Measurements from ENCODE around the gene LCN10. TPM values are rescaled to one million over a fixed set of nuclear protein-coding genes. Genes with fewer than 3 reads are reported as not detected.
"Not testable (repeated sequence)": the region's sequence is repeated elsewhere in the genome, so short reads cannot be mapped to it uniquely, and the experiment has no call there.

Gene LCN10
- polyA plus RNA-seq, 3 donors: 0.16 TPM; not detected in 2

DNA sequence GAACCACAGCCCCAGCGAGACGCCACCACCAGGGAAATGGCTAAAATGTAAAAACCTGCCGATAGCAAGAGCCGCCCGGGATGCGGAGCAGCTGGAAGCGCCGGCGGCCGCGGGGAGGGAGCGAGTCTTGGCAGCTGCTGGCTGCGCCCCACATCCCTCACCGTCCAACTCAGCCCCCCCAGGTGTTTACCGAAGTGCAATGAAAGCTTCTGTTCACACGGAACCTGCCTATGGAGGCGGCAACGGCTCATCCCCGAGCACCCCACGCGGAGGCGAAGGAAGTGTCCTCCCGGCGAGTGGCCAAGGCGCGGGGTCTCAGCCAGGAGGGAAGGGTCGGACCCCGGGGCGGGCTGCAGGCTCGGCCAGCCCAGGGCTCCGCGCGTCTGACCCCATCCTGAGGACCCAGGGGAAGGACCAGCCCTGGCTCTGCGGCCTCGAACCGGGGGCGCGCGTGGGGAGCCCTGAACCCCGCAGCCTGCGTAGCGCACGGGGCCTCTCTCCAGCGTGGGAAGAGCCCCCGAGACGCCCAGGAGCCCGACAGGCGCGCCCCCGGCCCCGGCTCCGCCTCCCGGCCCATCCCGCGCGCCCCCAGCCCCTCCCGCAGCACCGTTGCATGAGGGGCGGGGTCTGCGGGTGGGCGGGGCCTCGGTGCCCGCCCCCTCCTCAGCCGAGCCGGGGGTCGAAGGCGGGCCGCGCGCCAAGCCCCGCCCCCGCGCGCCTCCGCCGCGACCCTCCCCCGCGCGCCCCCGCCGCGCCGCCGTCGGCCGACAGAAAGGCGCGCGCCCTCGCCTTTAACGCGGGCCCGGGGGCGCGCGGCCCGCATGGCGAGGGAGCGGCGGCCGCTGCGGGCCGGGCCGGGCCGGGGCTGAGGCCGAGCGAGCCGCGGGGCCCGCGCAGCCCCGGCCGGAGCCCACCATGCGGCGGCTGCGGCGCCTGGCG, 30.7 kb downstream of the LCN10 start, which contains the start of gene DIPK1B:
Gene DIPK1B, plus strand, starts transcription at position 822 of the 939 bp plus-strand sequence. Its CDS starts 94 bp downstream, at position 916.
- Histone ChIP-seq H3K27me3 (ENCODE audit: control insufficient read depth in 2 of 2, insufficient read depth in 2 of 2, low read length in 2 of 2) (peaks cover 12 to 42% of the 10 kb centered on the region in 2 donors), H3K4me1 (ENCODE audit: control insufficient read depth in 1 of 2, insufficient read depth in 2 of 2, low read length in 2 of 2) (peaks cover 17 to 29% of the 10 kb centered on the region in 2 donors), H4K20me1 (ENCODE audit: insufficient read depth, low read length) (no peaks in the 10 kb centered on the region), H3K79me2 (ENCODE audit: insufficient read depth, low read length) (no peaks in the 10 kb centered on the region), H3K9ac (ENCODE audit: insufficient read depth, low read length, poor library complexity, severe bottlenecking) (no peak within 1 kb of the TSS), H2AFZ (ENCODE audit: insufficient read depth, low read depth, low read length, poor library complexity, severe bottlenecking) (no peak within 1 kb of the TSS), H3K9me3 (replicated peaks in 1 of 2; ENCODE audit: control insufficient read depth in 1 of 2, insufficient read depth in 1 of 2, low read length in 2 of 2) (peaks cover 0 to 3% of the 10 kb centered on the region in 2 donors), H3K4me3 (replicated peaks in 1 of 3; ENCODE audit: low read depth in 2 of 3, low read length in 3 of 3) (peak within 1 kb of the TSS in 1 of 3 experiments; percentile 59), H3K4me2 (replicated peaks; ENCODE audit: extremely low read depth, low read length, poor library complexity, severe bottlenecking) (peak within 1 kb of the TSS; percentile 65), H3K36me3 (replicated peaks in 1 of 2; ENCODE audit: control insufficient read depth in 1 of 2, insufficient read depth in 2 of 2, low read length in 2 of 2) (no peaks in the 10 kb centered on the region), H3K27ac (ENCODE audit: low read depth in 1 of 2, low read length in 2 of 2) (no peak within 1 kb of the TSS)
- peaks cover 0 to 4% of the 10 kb centered on the region in 2 donors for H3K36me3 Mint-ChIP-seq
- H3K9me3 Mint-ChIP-seq: peaks cover 0 to 11% (median 2%) of the 10 kb centered on the region in 7 donors
- no peak for DNase-seq
- peaks cover 50 to 75% (median 50%) of the 10 kb centered on the region in 3 donors for H3K27me3 Mint-ChIP-seq (ENCODE audit: low read depth in 3 of 3)
- H3K27ac Mint-ChIP-seq: no peak within 1 kb of the TSS
- TF ChIP-seq, protein P1, sequence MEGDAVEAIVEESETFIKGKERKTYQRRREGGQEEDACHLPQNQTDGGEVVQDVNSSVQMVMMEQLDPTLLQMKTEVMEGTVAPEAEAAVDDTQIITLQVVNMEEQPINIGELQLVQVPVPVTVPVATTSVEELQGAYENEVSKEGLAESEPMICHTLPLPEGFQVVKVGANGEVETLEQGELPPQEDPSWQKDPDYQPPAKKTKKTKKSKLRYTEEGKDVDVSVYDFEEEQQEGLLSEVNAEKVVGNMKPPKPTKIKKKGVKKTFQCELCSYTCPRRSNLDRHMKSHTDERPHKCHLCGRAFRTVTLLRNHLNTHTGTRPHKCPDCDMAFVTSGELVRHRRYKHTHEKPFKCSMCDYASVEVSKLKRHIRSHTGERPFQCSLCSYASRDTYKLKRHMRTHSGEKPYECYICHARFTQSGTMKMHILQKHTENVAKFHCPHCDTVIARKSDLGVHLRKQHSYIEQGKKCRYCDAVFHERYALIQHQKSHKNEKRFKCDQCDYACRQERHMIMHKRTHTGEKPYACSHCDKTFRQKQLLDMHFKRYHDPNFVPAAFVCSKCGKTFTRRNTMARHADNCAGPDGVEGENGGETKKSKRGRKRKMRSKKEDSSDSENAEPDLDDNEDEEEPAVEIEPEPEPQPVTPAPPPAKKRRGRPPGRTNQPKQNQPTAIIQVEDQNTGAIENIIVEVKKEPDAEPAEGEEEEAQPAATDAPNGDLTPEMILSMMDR (IDR thresholded peaks at IDR 0.05): no peak
- peak within 1 kb of the TSS; percentile 39 to 78 for H3K4me3 Mint-ChIP-seq
- WGBS (ENCODE audit: insufficient coverage): under 1% methylated on average over 107 of the region's 119 CpGs
- intact Hi-C loops (cut with micrococcal nuclease): no loop called here
- H3K4me1 Mint-ChIP-seq: peaks cover 15% of the 10 kb centered on the region

DNA sequence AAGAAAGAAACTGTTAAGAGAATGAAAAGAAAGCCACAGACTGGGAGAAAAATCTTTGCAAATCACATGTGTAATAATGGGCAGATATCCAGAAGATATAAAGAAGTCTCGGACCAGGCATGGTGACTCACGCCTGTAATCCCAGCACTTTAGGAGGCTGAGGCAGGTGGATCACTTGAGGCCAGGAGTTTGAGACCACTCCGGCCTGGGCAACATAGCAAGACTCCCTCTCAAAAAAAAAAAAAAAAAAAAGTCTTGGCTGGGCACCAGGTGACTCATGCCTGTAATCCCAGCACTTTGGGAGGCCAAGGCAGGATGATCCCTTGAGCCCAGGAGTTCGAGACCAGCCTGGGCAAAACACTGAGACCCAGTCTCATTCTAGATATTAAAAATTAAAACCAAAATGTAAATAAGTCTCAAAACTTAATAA, 31.5 kb downstream of the LCN10 start:
- H3K36me3 ChIP-seq (replicated peaks in 1 of 2; ENCODE audit: control insufficient read depth in 1 of 2, insufficient read depth in 2 of 2, low read length in 2 of 2); H3K4me3 ChIP-seq (replicated peaks in 1 of 3; ENCODE audit: low read depth in 2 of 3, low read length in 3 of 3); H3K79me2 ChIP-seq (ENCODE audit: insufficient read depth, low read length); H3K27ac ChIP-seq (ENCODE audit: low read depth in 1 of 2, low read length in 2 of 2); DNase-seq; H3K9ac ChIP-seq (ENCODE audit: insufficient read depth, low read length, poor library complexity, severe bottlenecking); H4K20me1 ChIP-seq (ENCODE audit: insufficient read depth, low read length); H3K36me3 Mint-ChIP-seq; H3K27ac Mint-ChIP-seq; intact Hi-C loops (cut with micrococcal nuclease); H3K9me3 ChIP-seq (replicated peaks in 1 of 2; ENCODE audit: control insufficient read depth in 1 of 2, insufficient read depth in 1 of 2, low read length in 2 of 2); H2AFZ ChIP-seq (ENCODE audit: insufficient read depth, low read depth, low read length, poor library complexity, severe bottlenecking): not testable (repeated sequence)
- WGBS (ENCODE audit: insufficient coverage): no CpG with 5 or more reads among the region's 4 CpGs
- Mint-ChIP-seq H3K27me3 (ENCODE audit: low read depth in 3 of 3) (peaks cover 44 to 67% (median 50%) of the 10 kb centered on the region in 3 donors), H3K4me1 (peaks cover 15% of the 10 kb centered on the region), H3K9me3 (peaks cover 0 to 11% (median 2%) of the 10 kb centered on the region in 7 donors), H3K4me3 (peak overlapping the region in 1 of 2 donors; percentile 78)
- Histone ChIP-seq H3K4me1 (ENCODE audit: control insufficient read depth in 1 of 2, insufficient read depth in 2 of 2, low read length in 2 of 2) (peaks cover 17 to 29% of the 10 kb centered on the region in 2 donors), H3K27me3 (ENCODE audit: control insufficient read depth in 2 of 2, insufficient read depth in 2 of 2, low read length in 2 of 2) (peaks cover 12 to 42% of the 10 kb centered on the region in 2 donors), H3K4me2 (replicated peaks; ENCODE audit: extremely low read depth, low read length, poor library complexity, severe bottlenecking) (peak overlapping the region; percentile 65)

All from CD14-positive monocyte (primary cell).